ENCODE data around the gene MAST3.
"Not testable (repeated sequence)": the region's sequence is repeated elsewhere in the genome, so short reads cannot be mapped to it uniquely, and the experiment has no call there.

Gene MAST3

DNA sequence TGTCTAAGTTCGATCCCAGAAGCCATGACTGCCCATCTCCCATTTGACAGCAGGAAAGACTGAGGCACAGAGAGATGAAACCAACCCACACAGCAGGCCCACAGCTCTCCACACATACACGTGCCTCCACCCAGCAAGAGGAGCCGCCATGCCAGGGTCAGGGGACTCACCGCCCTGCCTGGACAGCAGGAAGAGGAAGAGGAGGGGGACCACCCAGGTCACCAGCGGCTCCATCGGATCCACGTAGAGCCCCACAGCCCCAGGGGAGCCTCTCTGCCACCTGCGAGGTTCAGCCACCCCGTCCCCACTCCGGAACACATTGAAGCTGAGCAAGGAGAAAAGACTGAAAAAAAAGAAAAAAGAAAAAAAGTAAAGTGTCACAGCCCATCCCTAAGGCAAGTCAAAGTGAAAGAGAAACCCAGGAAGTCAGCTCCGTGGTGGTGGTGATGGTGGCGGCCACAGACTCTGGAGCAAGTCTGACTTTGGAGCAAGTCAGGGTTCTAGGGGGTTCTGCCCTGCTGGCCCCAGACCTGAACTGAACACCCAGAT, 10.9 kb upstream of the MAST3 start, which contains the start of gene IL12RB1:
Gene IL12RB1, minus strand, starts transcription at position 345 of the 549 bp plus-strand sequence. Its CDS starts 111 bp downstream, at position 234.
- DNase-seq (ENCODE audit: low read depth), result peak; percentile 27

DNA sequence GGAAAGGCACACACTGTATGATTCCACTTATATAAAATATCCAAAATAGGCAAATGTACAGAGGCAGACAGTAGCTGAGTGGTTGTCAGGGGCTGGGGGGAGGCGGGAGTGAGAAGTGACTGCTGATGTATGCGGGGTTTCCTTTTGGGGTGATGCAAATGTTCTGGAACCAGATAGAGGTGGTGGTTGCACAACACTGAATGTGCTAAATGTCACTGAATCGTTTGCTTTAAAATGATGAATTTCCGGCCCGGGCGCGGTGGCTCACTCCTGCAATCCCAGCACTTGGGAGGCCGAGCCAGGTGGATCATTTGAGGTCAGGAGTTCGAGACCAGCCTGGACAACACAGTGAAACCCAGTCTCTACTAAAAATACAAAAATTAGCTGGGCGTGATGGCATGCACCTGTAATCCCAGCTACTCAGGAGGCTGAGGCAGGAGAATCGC, 8.5 kb upstream of the MAST3 start:
- DNase-seq (ENCODE audit: low read depth), result peak; percentile 49

DNA sequence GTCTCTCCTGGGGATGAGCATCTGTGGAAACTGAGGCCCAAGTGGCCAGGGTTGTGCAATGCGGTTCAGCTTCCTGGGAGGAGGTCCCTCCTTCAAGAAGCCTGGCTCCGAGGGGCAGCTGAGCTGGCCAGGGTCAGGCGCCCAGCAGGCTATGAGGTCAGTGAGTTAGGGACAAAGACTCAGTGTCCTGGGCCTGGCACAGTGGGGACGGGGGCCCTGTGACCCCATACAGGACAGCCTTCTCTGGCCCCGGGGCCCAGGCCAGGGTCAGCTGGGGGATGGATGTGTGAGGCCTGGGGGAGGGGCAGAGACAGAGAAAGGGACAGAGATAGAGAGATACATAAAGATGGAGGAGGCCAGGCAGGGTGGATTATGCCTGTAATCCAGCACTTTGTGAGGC, 7.9 kb upstream of the MAST3 start:
- no peak for DNase-seq (ENCODE audit: low read depth)

DNA sequence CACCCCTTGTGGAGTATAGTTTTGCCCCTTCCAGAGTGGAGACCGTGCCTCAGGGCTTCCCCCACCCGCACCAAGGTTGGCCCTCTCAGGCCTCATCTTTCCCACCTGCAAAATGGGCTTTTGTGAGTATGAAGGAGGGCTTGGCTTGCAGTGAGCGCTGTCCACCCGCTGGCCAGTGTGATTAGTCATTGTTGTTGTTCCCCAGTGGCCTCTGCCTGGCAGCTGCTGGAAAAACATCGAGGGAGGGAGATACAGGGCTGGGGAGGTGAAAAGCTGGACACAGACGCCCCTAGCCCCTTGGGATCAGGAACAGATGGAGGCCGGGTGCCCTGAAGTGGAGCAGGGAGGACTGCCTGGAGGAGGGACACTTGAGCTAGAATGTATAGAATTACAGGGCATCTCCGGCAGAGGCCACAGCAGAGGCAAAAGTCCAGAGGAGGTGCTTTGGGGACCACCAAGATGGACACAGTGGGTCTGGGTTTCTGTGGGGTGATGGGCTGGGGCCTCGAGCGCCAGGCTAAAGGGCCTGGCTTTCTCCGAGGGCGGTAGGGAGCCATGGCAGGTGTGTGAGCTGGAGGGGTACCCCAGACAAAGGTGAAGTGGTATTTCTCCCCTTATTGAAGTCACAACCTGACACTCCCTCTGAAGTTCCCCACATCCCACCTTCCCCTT, 6.9 kb upstream of the MAST3 start:
- DNase-seq (ENCODE audit: low read depth), result no peak

DNA sequence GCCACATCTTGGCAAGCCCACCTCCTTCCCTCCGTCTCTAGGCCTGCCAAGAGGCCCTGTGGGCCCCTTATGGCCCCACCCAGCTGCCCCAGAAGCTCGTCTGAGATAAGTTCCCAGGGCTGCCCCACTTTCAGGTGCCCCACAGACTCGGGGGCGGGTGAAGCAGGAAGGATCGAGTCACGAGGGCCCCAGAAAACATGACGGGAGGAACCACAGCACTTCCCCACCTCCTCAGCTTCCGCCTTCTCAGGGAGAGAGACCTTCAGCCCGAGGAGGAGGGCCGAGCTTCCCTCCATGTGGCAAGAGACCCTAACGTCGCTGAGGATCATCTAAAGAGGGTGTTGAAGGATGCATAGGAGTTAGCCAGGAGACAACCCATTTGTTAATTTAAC, 6.4 kb upstream of the MAST3 start:
- peak; percentile 74 for DNase-seq (ENCODE audit: low read depth)

DNA sequence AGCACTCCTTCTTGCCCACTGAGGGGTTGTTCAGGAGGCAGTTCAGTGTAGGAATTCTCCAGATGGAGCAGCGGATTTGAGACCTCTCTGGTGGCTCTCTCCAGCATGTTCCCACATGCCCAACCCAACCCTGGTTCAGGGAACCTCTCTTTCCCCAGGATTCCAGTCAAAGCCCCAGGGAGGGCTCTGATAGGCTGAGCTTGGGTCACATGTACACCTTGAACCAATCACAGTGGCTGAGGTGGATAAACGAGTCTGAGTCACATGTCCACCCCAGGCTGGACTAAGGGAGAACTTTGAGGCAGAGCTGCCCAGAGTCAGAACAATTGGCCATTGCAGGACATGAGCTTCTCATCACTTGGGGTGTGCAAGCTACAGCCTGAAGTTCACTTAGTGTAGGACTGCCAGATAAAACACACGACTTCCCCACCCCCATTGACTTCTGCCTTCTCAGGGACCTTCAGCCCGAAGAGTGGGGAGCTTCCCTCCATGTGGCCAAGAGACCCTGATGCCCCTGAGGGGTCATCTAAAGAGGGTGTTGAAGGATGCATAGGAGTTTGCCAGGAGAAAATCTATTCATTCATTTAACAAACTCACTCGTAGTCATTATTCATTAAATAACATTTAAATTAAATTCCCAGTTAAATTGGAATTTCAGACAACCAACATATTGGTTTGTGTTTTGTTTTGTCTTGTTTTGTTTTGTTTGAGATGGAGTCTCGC, 4.0 kb upstream of the MAST3 start:
- no peak for DNase-seq (ENCODE audit: low read depth)

DNA sequence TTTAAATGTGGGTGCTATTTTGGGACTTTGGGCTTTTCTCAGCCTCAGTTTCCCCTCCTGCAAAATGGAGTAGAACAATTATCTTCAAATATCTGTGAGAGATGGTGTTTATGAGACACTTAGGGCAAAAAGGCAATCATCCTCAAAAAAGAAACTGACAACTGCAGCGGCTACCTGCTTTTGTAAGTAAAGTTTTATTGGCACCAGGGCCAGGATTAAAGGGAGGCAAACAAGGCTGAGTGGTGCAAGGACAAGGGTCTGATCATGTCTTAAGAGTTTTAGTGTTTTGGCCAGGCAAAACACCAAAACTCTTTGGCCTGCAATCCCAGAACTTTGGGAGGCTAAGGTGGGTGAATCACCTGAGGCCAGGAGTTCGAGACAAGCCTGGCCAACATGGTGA, 1.3 kb upstream of the MAST3 start:
- DNase-seq (ENCODE audit: low read depth), result no peak

DNA sequence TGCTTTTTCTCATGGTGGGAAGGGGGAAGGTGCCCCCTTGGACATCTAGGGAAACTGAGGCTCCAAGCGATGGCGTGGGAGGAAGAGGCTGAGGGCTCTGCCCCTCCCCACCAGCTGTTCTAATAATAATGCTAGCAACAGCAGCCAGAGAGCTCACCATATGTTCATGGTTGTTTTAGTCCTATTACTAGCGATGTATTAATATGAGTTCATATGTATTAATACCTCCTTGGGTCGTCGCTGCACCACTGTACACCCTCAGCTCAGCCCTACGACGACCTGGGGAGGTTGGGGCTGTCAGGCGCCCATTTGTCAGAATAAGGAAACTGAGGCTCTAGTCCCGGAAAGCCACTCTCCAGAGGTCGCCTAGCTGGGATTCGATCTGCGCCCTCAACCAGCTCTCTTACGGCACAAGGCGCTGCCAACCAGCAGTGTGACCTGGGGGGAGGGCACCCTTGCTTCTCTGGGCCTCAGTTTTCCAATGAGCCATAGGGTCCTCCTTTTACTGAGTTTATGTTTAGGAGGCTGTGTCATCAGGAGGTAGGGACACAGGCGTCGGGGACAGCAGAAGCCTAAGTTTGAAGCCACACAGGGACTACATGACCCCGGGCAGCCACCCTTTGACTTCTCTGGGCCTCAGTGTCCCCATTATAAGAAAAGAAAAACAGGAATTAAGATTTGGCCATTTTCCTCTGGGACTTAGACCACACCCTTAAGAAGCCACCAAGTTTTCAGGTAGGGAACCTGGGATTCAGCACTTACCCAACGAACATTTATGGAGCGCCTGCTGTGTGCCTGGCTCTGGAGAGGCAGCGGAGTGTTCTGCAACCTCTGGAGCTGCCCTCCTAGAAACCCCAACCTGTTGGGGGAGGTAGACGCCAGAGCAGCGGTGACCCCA, 664 bp downstream of the MAST3 start:
- DNase-seq (ENCODE audit: low read depth), result no peak

DNA sequence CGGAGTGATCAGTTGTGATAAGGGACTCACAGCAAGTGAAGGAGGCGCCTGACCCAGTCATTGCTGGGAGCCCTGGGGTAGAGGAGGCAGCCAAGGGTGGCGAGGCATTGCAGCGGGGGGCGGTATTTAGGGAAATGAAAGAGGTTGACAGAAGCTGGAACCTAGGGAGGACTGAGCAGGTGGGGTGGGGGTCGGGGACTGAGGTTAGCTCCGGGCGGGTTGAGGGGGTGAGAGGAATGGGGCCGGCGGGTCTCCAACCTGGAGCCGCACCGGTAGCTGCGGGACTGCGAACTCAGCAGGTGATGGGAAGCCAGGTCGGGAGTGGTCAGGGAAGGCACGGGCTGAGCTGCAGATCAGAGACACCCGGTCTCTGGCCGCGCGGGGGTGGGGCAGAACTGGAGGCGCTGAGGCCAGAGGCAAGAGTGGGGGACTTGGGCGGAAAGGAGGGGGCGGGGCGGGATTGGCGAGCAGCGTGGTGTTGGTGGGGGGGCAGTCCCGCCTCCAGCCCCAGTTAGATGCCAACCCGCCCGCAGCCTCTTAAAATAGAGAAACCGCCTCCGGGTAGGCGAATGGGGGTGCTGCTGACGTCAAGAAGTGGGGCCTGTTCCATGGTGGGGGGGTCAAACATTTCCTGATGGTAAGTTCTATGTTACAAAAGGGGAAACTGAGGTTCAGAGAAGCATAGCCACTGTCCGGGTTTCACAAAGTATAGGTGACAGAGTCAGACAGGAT, 1.5 kb downstream of the MAST3 start:
- peak; percentile 41 for DNase-seq (ENCODE audit: low read depth)

DNA sequence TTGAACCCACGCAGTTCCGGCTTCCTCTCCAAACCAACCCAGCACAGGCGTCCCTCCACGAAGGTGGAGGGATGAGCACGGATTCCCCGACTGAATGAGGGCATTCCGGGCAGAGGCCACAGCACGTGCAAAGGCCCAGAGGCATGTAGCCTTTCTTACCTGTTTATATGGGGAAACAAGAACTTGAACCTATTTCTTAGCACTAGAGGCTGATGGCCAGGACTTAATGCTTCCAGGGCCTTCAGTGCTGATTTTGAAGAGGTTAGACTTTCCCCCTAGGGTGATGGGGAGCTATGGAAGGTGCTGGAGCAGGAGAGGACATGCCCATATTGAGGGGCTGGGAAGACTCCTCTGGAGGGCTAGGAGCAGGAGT, 2.0 kb downstream of the MAST3 start:
- no peak for DNase-seq (ENCODE audit: low read depth)

DNA sequence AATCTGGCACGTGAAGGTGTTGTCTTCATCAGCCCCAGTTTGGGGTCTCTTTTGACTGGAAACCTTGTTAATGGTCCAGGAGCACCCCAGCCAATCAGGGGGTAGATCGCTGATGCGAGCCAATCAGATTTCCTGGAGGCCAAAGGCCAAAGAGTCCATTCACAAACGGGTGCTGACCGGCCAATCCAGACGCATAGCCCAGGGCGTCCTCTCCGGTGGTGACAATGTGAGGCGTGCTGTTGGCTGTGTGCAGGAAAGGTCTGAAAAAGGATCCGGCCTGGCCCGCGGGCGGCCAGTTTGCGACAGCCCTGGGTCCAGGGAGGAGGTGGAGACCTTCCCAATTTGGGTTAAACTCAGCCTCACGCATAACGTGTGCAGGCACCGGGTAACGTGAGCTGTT, 3.1 kb downstream of the MAST3 start:
- DNase-seq (ENCODE audit: low read depth), result no peak

DNA sequence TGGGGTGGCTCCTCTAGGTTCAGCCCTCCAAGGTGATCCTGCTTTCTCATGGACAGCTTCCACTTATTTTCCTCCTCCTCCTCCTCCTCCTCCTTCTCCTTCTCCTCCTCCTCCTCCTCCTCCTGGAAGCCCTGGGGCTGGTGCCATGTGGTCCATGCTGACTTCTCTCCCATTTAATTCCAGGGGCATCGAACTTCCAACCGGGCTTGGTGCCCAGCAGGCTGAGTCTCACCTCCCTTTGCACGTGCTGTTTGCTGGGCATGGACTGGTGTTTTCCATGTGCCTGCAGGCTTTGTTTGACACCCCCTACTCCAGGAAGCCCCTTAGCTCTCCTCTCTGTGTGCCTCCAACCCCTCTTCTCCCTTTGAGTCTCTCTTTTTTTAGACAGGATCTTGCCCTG, 3.7 kb downstream of the MAST3 start:
- DNase-seq (ENCODE audit: low read depth), result no peak

DNA sequence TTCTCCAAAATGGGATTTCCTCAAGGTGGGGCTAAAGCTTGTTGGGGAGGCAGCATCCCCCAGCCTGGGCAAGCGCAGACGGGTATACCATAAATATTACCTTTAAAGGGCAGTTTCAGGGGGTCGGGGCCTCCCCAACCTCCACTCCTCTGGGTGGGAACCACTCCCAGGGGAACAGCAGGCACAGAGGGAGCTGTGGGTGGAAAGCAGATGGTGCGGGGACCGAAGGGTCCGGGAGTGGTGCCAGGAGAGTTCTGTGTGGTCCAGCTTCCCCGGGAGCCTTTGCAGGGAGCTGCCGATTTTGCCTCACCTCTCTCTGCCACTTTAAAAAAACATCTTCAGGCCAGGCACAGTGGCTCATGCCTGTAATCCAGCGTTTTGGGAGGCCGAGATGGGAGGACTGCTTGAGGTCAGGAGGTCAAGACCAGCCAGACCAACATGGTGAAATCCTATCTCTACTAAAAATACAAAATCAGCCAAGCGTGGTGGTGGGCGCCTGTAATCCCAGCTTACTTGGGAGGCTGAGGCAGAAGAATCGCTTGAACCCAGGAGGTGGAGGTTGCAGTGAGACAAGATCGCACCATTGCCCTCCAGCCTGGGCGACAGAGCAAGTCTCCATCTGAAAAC, 5.5 kb downstream of the MAST3 start:
- DNase-seq (ENCODE audit: low read depth), result no peak

DNA sequence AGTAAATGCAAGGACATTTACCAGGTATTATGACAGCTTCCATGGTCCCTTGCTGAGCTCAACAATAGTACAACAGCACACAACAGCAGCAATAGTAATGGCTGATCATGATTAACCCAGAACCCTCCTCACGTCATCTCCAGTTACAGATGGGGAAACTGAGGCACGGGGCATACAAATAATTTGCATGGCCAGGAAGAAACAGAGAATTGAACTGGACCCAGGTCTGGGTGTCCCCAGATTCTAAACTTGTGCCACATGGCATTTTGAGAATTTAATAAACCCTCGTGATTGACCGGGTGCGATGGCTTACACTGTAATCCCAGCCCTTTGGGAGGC, 7.2 kb downstream of the MAST3 start:
- no peak for DNase-seq (ENCODE audit: low read depth)

DNA sequence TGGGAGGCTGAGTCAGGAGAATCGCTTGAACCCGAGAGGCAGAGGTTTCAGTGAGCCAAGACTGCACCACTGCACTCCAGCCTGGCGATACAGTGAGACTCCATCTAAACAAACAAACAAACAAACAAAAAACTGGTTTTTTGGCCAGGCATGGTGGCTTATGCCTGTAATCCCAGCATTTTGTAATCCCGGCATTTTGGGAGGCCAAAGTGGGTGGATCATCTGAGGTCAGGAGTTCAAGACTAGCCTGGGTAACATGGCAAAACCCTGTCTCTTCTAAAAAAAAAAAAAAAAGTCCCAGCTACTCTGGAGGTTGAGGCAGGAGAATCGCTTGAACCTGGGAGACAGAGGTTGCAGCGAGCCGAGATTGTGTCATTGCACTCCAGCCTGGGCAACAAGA, 7.7 kb downstream of the MAST3 start:
- not testable (repeated sequence) for DNase-seq (ENCODE audit: low read depth)

DNA sequence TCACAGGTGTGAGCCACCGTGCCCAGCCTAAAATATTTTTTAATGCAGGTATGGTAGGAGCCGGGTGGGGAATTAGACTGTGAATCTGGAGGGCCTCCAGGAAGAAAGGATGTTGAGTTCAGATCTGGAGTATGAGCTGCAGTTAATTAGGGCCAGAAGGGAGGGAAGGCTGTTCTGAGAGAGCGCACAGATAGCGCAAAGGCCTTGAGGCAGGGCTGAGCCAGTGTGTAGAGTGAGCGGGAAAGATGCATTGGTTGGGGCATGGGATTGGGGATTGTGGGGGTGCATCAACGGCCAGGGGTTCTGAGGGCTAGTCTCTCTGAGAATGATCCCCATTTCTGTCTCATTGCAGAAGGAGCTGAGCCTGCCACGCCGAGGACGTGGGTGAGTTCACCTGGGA, 9.7 kb downstream of the MAST3 start:
- no peak for DNase-seq (ENCODE audit: low read depth)

DNA sequence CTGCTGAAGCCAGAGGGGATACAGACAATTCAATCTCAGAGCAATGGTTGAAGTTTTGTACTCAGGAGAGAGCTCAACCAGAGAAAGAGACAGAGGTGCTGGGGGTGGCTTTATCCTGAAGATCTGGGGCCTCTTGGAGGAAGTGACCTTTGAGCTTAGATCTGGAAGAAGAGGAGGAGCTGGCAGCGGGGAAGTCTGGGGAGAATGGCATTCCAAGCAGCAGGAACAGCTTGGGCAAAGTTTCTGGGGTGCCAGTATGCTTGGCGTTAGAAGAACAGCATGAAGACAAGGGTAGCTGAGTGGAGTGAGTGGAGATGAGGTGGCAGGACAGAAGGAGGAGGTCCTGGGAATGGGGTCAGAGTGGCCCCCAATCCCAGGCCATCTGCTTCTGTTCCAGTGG, 11.3 kb downstream of the MAST3 start:
- DNase-seq (ENCODE audit: low read depth), result no peak

DNA sequence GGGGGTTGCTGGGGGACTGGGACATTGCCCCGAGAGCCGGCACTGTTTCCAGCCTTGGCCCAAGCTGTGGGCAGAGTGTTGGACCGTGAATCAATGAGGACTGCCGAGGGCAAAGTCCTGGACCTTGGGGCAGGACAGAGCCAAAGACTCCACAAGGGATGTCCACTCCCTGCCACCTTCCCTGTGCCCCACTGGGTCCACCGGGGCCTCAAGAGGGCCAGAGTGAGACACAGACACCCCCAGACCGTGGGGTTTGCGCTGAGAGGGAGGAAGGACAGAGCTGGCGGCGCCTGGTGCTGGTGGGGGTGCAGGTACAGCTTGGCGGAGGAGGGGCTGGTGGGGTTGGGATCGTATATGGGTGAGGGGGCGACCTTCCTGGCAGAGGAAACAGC, 11.8 kb downstream of the MAST3 start:
- no peak for DNase-seq (ENCODE audit: low read depth)

DNA sequence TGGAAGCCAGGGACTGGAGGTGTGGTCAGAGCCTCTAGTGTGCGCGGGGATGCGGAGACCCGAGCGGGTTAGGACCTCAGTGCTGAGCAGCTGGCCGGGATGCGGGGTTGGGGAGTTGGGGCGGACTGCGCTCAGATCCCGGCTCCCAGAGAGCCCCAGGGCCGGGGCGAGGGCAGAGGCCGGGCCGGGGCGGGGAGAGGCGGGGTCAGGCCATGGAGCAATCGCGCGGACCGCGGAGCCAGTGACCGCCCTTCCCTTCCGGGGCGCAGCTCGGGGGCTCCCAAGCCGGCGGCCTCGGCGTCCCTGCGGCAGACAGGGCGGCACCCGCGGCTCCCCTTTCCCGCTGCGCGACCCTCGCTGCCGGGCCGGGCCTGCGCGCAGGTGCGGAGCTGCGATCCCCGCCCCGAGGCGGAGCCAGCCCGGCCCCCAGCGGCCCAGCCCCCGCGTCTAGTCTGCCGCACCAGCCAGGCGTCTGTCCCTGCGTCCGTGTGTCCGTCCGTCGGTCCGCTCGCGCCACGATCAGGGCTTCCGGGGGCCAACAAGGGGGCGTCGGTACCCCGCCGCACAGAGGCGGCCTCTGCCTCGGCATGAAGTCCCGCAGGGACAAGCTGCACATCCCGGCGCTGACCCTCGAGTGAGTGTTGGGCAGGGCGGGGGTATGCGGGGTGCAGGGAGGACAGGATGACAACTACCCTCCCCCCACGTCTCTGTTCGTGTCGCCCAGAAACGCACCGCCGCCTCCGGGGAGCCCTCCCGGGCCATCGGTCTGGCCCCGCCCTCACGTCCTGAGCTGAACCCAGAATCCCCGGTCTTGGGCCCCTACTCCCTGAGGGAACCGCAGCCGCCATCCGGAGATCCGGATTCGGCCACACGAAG, 12.4 kb downstream of the MAST3 start:
- DNase-seq (ENCODE audit: low read depth), result peak; percentile 49

DNA sequence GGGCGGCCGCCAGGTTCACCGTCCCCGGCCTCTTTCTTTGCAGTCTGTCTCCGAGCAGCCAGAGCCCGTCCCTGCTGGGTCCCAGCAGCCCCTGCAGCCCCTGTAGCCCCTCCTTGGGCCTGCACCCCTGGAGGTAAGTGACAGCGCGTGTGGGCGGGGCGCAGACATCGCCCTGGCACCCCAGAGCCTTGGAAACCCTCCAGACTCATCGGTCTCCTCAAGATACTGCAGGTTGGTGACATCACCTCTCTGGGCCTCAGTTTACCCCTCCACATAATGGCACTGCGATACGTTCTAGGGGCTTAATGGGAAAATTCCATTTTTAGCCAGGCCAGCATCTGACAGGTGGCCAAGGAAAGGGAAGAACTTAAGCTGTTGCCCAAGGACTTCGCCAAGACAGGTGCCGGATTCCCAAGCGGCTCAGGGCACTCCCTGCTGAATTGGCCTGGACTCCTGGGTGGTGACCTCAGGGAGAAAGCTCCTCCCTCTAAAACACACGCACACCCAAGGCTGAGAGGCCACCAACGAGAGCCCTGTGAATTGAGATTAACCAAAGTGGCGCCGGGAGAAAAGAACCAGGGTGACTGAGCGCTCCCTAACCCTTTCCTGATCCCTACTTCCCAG, 13.1 kb downstream of the MAST3 start:
- DNase-seq (ENCODE audit: low read depth), result no peak

Measured in stimulated activated CD8-positive, alpha-beta memory T cell treated with anti-CD3 and anti-CD28 coated beads, Interleukin-4, amount 100 ng/mL, for 24 hours (primary cell).